HG02852 (cell line): ENCODE data around the gene HADHA.
"Not testable (repeated sequence)": the region's sequence is repeated elsewhere in the genome, so short reads cannot be mapped to it uniquely, and the experiment has no call there.

Source experiments
- ATAC-seq: cut with Tn5 transposase; IDR thresholded peaks from one replicate; pipeline ENCODE4 v1.9.1; 2021; ENCODE audit warnings: mild to moderate bottlenecking, moderate library complexity; ENCODE audit not compliant: unreplicated experiment

The HADHA gene

DNA sequence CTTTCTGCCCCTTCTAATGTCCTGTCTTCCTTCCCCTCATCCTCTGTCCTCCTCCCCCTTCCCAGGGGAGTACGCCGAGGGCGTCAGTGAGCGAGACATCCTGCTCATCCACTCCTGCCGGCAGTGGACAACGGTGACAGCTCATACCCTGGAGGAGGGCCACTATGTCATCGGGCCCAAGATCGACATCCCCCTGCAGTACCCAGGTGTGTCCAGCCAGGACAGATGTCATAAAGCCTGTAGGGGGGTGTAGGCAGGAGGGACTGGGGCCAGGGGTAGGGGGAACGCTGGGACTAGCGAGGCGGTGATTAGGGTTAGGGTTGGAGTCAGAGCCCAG is 68.2 kb downstream of the HADHA start:
- no peak for ATAC-seq

GRCh38 chr2:26175466-26176278 is 68.8 kb downstream of the HADHA start:
- no peak for ATAC-seq

DNA sequence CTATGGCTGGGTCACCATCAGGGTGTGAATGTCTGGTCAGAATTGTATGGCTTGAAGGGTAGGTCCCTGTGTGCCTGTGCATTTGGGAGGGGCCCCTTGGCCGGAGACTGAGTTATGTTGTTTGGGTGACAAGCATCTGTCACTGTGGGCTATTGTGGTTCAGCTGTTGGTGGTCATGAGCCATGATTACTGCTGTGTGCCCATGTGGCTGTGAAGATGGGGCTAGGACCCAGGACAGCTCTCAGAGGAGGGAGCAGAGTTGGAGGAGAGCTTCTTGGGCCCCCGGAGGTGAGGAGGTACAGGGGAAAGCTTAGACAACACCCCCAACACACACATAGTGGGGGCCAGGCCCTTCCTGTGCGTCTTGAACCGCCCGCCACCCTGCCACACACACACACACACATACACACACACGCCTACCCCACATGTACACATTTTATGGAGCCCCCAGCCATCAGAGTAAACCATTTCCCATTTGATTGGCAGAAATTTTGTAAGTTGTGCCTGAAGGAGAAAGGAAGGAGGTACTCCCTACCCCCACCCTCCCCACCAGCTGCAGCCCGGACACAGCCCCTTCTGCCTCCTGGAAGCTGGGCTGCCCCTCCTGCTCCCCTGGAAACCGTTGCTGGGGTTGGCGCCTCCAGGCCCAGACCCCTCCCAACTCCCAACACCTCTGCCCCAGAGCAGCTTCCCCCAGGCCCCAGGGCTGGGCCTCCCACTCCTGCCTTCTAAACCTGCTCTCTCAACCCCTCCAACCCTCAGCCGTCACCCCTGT is 69.6 kb downstream of the HADHA start:
- no peak for ATAC-seq

DNA sequence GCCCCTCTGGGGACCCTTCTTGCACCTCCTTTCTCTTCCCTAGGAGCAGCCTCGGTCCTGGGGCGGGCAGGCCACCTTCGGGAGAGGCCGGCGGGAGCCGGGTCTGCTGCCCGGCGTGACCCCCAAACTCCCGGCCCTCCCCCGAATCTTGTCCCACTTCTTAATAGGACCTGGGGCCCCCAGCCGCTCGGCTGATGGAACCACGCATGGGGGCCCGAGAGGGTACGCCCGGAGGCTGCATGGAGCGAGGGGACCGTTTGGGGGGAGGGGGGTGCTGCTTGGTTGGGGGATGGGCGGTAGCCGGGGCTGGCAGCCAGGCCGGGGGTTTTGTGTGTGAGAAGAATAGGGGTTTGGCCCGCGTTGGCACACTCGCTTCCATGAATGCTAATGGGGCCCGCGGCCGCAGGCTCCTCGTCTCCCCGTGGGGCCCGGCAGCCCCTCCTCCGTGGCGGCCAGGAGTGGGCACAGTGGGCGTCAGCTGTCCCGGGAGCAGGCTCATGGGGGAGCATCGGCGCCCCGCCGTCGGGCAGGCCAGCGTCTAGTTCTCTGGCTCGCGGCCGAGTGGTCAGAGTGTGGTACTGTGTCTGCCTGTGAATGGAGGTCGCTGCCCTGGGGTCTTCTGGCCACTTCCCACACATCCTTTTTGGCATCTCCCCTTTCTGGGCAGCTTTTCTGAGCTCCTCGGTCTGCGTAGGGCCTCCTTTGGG is 70.5 kb downstream of the HADHA start:
- ATAC-seq = no peak

DNA sequence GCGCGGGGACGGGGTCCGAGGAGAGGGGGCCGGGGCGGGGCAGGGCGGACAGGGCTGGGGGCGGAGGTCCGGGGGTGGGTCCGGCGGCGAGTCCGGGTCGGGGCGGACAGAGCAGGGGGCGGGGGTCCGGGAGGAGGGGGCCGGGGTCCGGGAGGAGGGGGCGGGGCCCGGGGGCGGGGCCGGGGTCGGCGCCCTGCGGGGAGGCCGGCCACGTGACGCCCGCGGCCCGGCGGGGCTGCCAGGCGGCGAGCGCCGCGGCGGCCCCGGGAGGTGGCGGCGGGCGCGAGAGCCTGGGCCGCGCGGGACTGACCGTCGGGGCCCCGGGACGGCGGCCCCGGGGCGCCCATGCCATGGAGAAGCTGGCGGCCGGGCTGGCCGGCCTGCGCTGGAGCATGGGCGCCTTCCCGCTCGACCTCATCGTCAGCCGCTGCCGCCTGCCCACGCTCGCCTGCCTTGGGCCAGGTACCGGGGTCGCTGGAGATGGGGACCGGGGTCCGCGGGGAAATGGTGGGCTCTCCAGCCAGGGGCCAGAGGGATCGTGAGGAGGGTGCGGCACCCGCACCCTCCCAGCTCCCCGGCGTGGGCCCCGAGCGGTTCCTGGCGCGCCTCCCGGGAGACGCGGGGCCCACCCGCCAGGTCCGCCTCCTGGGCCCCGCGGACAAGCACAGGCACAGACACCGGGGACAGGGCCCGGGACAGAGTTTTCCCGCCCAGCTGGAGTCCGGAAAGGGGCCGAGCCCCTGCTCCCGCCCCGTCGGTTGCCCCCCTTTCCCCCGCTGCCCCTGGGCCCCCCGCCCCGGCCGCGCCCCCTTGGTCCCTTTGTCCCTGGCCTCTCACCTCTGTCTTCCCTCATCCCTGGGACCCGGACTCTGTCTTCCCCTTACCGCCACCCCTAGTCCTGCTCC is 71.3 kb downstream of the HADHA start, which contains the start of gene GAREM2:
TSS of gene GAREM2 (plus strand) at position 218 of the 905 bp plus-strand sequence. CDS start at position 351, 133 bp downstream.
- ATAC-seq = no peak

- no peak for ATAC-seq
Measured at GRCh38 chr2:26172189-26172870, 72.1 kb downstream of the HADHA start.

- no peak for ATAC-seq
Measured at GRCh38 chr2:26170795-26171194, 73.6 kb downstream of the HADHA start.

DNA sequence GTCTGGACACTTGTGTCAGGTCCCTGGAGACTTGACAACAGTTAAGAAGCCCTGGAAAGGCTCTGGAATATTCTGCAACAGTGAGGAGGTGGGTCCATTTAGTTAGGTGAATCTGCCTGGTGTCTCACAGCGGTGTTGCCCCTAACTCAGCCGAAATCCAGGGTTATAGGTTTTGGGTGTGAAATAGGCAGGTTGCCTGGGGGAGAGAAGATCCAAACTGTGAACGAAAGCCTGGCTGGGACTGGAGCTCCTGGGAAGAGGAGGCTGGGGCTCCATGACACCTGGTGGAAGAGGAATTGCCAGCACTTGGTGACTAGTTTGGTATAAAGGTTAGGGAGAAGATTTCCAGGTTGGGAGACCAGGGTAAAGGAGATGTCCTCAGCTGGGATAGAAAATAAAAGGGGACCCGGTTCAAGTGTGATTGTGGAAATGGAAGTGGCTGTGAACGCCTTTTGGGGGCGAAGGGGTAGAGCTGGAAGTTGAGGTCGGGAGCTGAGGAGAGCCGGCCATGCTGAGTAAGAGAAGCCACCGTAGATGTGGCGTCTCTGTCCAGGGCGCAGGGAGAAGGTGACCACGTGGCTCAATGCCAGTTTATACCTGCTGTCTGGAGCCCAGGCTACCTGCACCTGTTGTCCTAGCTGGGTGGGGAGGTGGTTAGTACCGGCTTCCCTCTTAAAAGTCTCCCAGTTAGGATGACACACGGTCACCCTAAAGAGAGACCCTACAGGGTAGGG is 74.6 kb downstream of the HADHA start:
- no peak for ATAC-seq

GRCh38 chr2:26169226-26169625 is 75.2 kb downstream of the HADHA start:
- ATAC-seq = no peak

- no peak for ATAC-seq
Measured at GRCh38 chr2:26168785-26169184, 75.6 kb downstream of the HADHA start.

- ATAC-seq = not testable (repeated sequence)
Measured at GRCh38 chr2:26166541-26166940, 77.9 kb downstream of the HADHA start.

DNA sequence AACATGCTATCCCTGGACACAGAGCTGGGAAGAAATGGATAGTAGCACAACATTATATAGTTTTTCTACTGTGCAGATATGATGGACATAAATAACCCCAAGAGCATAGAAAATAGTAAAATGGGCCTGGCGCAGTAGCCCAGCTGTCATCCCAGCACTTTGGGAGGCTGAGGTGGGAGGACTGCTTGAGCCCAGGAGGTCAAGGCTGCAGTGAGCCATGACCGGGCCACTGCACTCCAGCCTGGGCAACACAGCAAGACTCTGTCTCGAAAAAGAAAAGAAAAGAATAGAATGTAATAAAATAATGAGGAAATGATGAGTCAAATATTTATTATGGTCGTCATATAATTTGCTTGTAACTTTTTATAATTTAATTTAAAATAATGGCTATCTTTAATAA is 79.0 kb downstream of the HADHA start:
- no peak for ATAC-seq

DNA sequence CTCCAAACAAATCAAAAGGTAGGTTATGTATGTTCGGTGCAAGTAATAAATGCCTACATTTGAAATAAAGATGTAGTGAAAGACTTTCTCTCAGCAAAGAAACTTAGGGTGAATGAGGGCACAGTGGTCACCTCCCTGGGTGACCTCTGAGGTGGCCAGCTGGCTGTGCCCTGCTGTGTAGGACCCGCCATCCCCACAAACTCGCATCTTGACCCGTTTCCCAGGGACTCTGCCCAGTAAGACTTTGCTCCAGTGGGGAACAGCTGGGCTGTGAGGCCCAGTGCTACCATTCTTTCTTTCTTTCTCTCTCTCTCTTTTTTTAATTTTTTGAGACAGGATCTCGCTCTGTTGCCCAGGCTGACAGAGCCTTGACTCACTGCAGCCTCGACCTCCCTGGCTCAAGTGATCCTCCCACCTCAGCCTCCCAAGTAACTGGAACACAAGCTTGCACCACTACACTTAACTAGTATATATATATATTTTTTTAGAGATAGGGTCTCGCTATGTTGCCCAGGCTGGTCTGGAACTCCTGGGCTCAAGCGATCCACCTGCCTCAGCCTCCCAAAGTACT is 79.7 kb downstream of the HADHA start:
- no peak for ATAC-seq

GRCh38 chr2:26164231-26164630 is 80.2 kb downstream of the HADHA start:
- ATAC-seq = no peak

DNA sequence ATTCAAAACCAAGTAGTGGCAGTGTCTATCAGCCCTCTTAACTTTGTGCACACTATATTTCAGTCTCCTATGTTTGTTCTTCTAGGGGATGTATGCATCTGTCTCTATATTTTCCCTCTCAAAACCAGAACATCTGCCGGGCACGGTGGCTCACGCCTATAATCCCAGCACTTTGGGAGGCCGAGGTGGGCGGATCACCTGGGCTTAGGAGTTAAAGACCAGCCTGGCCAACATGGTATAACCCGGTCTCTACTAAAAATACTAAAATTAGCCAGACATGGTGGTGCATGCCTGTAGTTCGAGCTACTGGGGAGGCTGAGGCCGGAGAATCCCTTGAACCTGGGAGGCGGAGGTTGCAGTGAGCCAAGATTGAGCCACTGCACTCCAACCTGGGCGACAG is 81.5 kb downstream of the HADHA start:
- no peak for ATAC-seq

GRCh38 chr2:26161926-26162325 is 82.5 kb downstream of the HADHA start:
- no peak for ATAC-seq

GRCh38 chr2:26157580-26157979 is 86.9 kb downstream of the HADHA start:
- no peak for ATAC-seq

DNA sequence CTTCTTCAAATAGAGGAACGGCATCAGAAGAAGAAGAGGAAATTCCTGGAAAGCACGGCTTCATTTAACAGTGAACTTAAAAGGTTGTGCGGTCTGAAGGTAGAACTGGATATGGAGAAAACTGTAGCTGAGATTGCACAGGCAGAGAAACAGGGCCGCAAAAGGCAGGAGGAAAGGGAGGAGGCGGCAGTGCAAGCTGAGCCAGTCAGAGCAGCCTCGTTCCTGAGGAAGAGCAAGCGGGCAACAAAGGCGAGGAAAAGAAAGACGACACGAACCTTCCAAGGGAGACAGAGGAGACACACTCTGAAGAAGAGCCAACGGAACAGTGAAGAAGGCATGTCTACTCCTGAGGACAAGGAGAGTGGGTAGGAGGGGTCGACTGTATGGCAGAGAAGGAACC is 94.2 kb downstream of the HADHA start:
- no peak for ATAC-seq

- no peak for ATAC-seq
Measured at GRCh38 chr2:26148501-26148900, 95.9 kb downstream of the HADHA start.
